HS-5 (cell line): ENCODE data around the gene AFF2.
"Not testable (repeated sequence)": the region's sequence is repeated elsewhere in the genome, so short reads cannot be mapped to it uniquely, and the experiment has no call there.

Experiments
- DNase-seq: peaks from one replicate; pipeline ENCODE4 v3.0.0-alpha.2; 2012; ENCODE audit warnings: low read depth

Gene AFF2

GRCh38 chrX:148643460-148643859 is 143.0 kb downstream of the AFF2 start:
- DNase-seq = no peak

GRCh38 chrX:148647651-148648050 is 147.2 kb downstream of the AFF2 start:
- DNase-seq = no peak

- DNase-seq = no peak
These were observed 148.9 kb downstream of the AFF2 start for GRCh38 chrX:148649145-148649795.

- DNase-seq = no peak
These were observed 157.8 kb downstream of the AFF2 start for GRCh38 chrX:148658115-148658730.

- DNase-seq = no peak
These were observed 159.1 kb downstream of the AFF2 start for GRCh38 chrX:148659481-148659880.

- no peak for DNase-seq
These were observed 160.6 kb downstream of the AFF2 start for GRCh38 chrX:148661035-148661434.

- no peak for DNase-seq
These were observed 161.6 kb downstream of the AFF2 start for GRCh38 chrX:148662014-148662413.

GRCh38 chrX:148664171-148664570 is 163.8 kb downstream of the AFF2 start:
- DNase-seq = no peak

GRCh38 chrX:148664995-148665394 is 164.6 kb downstream of the AFF2 start:
- DNase-seq = no peak

- DNase-seq = not testable (repeated sequence)
These were observed 168.8 kb downstream of the AFF2 start for GRCh38 chrX:148669175-148669574.

- no peak for DNase-seq
These were observed 169.9 kb downstream of the AFF2 start for GRCh38 chrX:148670277-148670676.

- DNase-seq = no peak
These were observed 172.1 kb downstream of the AFF2 start for GRCh38 chrX:148672517-148672916.

- no peak for DNase-seq
These were observed 181.2 kb downstream of the AFF2 start for GRCh38 chrX:148681605-148682004.

GRCh38 chrX:148682206-148682605 is 181.8 kb downstream of the AFF2 start:
- DNase-seq = no peak

- no peak for DNase-seq
These were observed 191.0 kb downstream of the AFF2 start for GRCh38 chrX:148691456-148691855.

GRCh38 chrX:148695255-148695654 is 194.8 kb downstream of the AFF2 start:
- no peak for DNase-seq

GRCh38 chrX:148698221-148698620 is 197.8 kb downstream of the AFF2 start:
- DNase-seq = no peak

- DNase-seq = no peak
These were observed 199.6 kb downstream of the AFF2 start for GRCh38 chrX:148700021-148700420.

- no peak for DNase-seq
These were observed 213.6 kb downstream of the AFF2 start for GRCh38 chrX:148713981-148714380.

GRCh38 chrX:148715361-148715760 is 214.9 kb downstream of the AFF2 start:
- no peak for DNase-seq

GRCh38 chrX:148722966-148723365 is 222.5 kb downstream of the AFF2 start:
- DNase-seq = no peak

- DNase-seq = no peak
These were observed 223.1 kb downstream of the AFF2 start for GRCh38 chrX:148723551-148723950.

GRCh38 chrX:148728901-148729300 is 228.5 kb downstream of the AFF2 start:
- DNase-seq = no peak

- DNase-seq = no peak
These were observed 232.3 kb downstream of the AFF2 start for GRCh38 chrX:148732743-148733142.
